Omental fat pad (tissue), 4 donors: ENCODE results near the gene TTC23. TPM values are rescaled to one million over a fixed set of nuclear protein-coding genes. Genes with fewer than 3 reads are reported as not detected.

ENCODE experiments used
- ATAC-seq: fragments of 150-250 bp; one replicate; pipeline ENCODE4 v1.9.1; 2016; ENCODE audit warnings: mild to moderate bottlenecking, moderate library complexity; ENCODE audit not compliant: low FRiP score
- DNase-seq: peaks from one replicate; pipeline ENCODE4 v3.0.0-alpha.2; 2019; ENCODE audit warnings: low spot score
- total RNA-seq, 4 donors: library from RNA; depleted of rRNA; stranded (reverse); fragments of >200 nt; gene quantifications; one replicate each; pipeline ENCODE4 v1.1.0, GENCODE V29; 2016
- TF ChIP-seq, protein P1 (sequence below), 3 donors: fragments of 450-650 bp; IDR thresholded peaks; one replicate each; pipeline ENCODE4 v1.5.1; 2016 to 2017; ENCODE audit warnings: antibody characterized with exemption in 3 of 3, mild to moderate bottlenecking in 3 of 3, moderate library complexity in 2 of 3

The TTC23 gene
- total RNA-seq, 4 donors from 2014 or later, result 11.9 to 42.2 (median 19.9) TPM

DNA sequence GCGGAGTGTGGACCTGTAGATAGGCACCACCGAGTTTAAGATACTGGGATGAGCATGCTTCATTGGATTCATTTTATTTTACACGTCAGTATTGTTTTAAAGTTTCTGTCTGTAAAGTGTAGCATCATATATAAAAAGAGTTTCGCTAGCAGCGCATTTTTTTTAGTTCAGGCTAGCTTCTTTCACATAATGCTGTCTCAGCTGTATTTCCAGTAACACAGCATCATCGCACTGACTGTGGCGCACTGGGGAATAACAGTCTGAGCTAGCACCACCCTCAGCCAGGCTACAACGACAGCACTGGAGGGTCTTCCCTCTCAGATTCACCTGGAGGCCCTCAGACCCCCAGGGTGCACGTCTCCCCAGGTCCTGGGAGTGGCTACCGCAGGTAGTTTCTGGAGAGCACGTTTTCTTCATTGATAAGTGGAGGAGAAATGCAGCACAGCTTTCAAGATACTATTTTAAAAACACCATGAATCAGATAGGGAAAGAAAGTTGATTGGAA lies 115.0 kb downstream of the TTC23 start:
- DNase-seq, result no peak
- TF ChIP-seq, protein P1, sequence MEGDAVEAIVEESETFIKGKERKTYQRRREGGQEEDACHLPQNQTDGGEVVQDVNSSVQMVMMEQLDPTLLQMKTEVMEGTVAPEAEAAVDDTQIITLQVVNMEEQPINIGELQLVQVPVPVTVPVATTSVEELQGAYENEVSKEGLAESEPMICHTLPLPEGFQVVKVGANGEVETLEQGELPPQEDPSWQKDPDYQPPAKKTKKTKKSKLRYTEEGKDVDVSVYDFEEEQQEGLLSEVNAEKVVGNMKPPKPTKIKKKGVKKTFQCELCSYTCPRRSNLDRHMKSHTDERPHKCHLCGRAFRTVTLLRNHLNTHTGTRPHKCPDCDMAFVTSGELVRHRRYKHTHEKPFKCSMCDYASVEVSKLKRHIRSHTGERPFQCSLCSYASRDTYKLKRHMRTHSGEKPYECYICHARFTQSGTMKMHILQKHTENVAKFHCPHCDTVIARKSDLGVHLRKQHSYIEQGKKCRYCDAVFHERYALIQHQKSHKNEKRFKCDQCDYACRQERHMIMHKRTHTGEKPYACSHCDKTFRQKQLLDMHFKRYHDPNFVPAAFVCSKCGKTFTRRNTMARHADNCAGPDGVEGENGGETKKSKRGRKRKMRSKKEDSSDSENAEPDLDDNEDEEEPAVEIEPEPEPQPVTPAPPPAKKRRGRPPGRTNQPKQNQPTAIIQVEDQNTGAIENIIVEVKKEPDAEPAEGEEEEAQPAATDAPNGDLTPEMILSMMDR (IDR thresholded peaks at IDR 0.05), result no peak
- ATAC-seq, result no peak

DNA sequence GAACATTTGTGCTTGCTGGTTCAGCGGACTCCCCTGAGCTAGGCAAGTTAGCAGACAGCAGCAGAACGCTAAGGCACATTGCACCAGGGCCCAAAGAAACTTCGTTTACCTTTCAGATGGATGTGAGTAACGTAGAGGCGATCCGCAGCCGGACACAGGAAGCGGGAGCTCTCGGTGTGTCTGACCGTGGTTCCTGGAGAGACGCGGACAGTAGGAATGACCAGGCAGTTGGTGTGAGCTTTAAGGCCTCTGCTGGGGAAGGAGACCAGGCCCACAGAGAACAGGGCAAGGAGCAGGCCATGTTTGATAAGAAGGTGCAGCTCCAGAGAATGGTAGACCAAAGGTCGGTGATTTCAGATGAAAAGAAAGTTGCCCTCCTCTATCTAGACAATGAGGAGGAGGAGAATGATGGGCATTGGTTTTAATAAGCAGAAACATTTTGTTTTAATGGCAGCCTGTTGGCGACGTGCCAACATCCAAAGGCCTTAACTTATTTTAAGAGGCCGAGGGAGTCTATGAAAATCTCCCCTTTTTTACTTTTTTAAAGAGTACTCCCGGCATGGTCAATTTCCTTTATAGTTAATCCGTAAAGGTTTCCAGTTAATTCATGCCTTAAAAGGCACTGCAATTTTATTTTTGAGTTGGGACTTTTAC lies 116.6 kb downstream of the TTC23 start:
- no peak for ATAC-seq
- no peak for DNase-seq
- TF ChIP-seq, protein P1 (IDR thresholded peaks at IDR 0.05), result no peak

DNA sequence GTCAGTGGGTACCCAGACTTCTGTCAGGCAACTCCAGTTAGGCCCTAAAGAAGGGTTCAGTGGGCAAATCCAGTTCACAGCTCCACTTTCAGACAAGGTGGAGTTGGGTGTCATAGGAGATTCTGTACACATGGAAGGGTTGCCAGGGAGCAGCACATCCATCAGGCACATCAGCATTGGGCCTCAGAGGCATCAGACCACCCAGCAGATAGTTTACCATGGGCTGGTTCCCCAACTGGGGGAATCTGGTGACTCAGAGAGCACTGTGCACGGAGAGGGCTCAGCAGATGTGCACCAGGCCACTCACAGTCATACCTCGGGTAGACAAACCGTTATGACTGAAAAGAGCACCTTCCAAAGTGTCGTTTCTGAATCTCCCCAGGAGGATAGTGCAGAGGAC lies 117.3 kb downstream of the TTC23 start:
- no peak for ATAC-seq
- TF ChIP-seq, protein P1 (IDR thresholded peaks at IDR 0.05), result no peak
- DNase-seq, result no peak

DNA sequence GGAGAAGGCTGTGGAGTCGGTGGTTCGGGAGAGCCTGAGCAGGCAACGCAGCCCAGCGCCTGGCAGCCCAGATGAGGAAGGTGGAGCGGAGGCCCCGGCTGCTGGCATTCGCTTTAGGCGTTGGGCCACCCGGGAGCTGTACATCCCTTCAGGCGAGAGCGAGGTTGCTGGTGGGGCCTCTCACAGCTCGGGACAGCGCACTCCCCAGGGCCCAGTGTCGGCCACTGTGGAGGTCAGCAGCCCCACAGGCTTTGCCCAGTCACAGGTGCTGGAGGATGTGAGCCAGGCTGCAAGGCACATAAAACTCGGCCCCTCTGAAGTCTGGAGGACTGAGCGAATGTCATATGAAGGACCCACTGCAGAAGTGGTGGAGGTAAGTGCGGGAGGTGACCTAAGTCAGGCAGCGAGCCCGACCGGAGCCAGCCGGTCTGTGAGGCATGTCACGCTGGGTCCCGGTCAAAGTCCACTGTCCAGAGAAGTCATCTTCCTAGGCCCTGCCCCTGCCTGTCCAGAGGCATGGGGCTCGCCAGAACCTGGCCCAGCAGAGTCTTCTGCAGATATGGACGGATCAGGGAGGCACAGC lies 117.8 kb downstream of the TTC23 start:
- ATAC-seq (no peak), DNase-seq (no peak)
- TF ChIP-seq, protein P1 (IDR thresholded peaks at IDR 0.05), result no peak

DNA sequence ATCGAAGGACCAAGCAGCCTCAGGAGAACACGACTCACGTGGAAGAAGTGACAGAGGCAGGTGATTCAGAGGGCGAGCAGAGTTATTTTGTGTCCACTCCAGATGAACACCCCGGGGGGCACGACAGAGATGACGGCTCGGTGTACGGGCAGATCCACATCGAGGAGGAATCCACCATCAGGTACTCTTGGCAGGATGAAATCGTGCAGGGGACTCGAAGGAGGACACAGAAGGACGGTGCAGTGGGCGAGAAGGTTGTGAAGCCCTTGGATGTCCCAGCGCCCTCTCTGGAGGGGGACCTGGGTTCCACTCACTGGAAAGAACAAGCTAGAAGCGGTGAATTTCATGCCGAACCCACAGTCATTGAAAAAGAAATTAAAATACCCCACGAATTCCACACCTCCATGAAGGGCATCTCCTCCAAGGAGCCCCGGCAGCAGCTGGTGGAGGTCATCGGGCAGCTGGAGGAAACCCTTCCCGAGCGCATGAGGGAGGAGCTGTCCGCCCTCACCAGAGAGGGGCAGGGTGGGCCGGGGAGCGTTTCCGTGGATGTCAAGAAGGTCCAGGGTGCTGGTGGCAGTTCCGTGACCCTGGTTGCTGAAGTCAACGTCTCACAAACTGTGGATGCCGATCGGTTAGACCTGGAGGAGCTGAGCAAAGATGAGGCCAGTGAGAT lies 118.5 kb downstream of the TTC23 start:
- DNase-seq (no peak), ATAC-seq (no peak)

DNA sequence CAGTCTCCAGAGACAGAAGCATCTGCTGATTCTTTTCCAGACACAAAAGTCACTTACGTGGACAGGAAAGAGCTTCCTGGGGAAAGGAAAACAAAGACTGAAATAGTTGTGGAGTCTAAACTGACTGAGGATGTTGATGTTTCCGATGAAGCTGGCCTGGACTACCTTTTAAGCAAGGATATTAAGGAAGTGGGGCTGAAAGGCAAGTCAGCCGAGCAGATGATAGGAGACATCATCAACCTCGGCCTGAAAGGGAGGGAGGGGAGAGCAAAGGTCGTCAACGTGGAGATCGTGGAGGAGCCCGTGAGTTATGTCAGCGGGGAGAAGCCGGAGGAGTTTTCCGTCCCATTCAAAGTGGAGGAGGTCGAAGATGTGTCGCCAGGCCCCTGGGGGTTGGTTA lies 119.1 kb downstream of the TTC23 start:
- DNase-seq (no peak), ATAC-seq (no peak)
- TF ChIP-seq, protein P1 (IDR thresholded peaks at IDR 0.05), result no peak

More for the DNA sequence above, 118.5 kb downstream of the TTC23 start:
- TF ChIP-seq, protein P1 (IDR thresholded peaks at IDR 0.05), result no peak
